ENCODE measurements around the gene GUCA2A.

GUCA2A gene

DNA sequence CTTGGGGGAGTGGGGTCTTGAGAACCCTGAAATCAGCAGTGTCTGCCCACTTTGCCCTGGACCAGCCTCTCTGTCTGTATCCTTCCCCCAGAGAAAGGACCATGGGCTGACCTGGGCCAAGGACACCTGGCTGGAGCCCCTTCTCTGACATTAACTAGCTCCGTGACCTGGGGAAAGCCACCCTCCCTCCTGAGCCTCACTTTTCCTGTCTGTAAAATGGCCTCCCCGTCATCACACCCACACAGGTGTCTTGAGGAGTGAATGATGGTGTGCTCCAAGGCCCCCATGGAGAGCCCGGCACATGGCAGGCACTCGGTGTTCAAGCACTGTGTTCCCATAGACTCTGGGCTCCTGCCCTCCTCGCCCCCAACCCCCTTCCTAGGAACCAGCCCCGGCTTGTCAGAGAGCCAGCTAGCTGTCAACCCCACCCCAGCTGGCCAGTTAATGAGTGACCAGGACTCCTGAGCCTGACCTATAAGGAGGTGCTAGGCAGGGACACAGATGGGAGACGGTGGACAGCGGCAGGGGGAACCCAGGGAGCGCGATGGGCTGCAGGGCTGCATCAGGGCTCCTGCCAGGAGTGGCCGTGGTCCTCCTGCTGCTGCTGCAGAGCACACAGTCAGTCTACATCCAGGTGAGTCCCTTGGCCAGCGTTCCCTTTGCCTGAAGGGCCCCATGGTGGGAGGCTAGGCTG lies 11.5 kb downstream of the GUCA2A start, which contains the start of gene GUCA2B:
Gene GUCA2B (plus strand): TSS at position 504 of the 694 bp plus-strand sequence. CDS start 41 bp downstream, at position 545.
- no peak for DNase-seq

DNA sequence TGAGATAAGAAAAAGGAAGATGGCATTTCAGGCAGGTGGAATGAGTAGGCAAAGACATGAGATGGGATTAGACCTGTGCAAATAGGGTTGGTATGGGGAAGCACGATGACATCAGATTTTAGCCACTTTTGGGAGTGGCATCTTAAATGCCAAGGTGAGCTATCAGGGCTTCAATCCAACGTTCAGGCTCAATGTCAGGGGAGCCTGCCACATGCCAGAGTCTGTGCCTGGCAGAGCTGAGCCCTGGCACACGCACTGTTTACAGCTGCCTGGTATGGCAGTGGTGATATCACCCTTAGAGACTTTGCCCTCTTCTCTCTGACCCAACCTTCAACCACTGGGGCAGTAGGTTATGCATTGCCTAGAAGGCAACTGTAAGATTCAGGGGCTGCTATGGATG lies 12.4 kb downstream of the GUCA2A start:
- DNase-seq: no peak

DNA sequence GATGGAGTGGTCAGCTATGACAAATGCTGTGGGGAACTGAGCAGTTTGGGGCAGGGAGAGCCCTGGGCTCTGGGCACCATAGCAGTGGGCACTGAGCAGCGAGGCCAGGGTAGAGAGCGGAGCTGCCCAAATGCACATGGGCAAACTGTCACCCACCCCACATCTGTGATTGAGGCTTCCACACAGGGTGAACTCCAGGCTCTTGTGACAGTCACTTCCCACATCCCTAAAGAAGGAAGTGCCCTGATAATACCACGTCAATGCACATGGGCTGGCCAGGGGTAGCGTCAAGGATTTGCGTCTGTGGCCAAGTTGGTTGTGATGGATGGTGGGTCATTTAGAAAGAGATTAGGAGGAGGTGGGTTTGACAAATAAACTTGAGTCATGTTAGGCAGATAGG lies 13.9 kb downstream of the GUCA2A start:
- DNase-seq: no peak

DNA sequence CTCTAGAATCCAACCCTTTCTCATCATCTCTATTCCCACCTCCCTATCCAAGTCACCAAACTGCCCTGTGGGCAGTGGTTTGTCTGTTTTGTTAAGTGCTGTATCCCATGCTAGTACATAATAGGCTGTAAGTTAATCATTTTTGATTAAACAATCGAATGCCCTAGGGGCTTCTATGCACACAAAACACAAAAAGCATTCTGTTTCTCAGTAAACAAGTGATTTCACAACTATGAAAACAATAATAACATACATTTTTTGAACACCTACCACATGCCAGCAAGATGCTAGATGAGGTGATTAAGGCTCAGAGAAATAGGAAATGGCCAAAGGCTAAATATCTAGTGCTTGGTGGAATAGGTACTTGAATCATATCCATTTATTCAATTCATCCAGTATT lies 16.4 kb downstream of the GUCA2A start:
- no peak for DNase-seq

DNA sequence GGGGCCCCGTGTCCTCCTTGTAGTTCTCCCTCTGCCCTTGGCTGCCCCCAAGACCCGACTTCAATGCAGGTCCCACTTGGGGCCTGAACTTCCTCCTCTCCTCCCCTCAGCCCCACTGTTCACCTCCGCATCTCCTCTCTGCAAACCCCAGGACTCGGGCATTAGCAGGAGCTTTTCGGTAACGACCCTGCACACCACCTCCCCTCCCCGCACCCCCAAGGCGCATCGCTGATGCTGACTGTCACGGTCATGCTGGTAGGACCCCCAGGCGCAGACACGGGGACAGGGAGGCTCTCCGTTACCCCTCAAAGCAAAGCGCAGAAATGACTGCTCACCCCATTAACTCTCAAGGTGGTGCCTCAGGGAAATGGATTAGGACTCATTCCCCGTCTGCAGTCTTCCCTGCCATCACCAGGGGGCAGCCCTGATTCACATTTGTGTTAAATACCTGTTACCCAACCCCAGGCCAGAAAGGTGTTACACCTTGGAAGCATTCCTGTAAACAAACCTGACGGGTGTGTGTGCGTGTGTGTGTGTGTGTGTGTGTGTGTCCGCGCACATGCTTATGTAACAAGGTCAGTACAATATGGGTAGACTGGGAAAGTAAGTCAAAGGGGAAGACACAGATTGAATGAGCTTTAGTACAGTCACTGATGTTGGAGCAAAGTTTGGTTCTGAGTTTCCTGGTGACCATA lies 17.8 kb downstream of the GUCA2A start:
- no peak for DNase-seq

DNA sequence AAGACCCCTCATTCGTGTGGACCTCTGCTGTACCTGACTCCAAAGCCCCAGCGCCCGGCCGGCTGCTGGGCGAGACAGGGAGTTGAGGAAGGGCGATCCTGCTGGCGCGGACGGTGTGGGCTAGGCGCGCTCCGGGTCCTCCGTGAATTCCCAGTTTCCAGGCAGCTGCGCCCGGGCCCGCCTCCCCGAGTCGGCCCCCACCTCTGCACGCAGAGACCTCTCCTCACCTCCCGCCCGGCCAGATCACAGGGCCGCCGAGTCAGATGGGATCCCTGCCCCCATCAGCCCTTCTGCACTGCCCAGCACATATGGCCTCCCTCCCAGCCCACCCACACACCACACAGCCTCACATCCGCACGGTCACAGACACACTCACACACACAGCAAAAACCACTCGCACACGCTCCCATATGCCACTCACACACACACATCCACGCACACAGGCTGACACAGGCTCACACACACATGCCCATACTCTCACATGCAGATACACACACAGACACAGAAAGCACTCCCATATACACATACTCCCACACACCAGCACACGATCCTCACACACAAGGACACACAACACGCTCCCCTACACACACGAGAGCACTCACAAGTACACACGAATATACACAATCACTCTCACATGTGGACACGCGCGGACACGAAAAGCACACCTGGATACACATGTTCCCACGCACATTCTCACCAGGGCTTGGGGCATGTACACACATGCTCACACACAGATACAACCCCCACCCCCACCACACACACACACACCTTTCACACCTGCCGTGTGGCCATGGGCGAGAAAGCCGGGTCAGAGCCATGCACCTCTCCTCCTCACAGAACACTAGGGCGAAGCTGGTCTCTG lies 18.6 kb downstream of the GUCA2A start:
- DNase-seq: no peak

DNA sequence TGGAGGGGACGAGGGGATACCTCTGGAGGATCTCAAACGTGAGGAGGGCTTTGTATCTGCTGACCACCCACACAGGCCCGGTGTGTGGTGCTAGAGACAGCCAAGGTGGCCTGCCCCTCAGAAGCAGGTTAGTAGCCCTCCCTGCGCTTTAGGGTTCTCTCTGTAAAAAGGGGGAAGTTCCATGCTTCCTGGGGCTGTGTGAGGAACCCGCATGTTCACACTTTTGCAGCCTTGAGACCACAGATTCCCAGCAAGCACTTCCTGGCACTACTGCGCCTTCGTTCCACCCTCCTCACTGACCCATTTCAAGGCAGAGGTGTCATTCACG lies 19.2 kb downstream of the GUCA2A start:
- no peak for DNase-seq

DNA sequence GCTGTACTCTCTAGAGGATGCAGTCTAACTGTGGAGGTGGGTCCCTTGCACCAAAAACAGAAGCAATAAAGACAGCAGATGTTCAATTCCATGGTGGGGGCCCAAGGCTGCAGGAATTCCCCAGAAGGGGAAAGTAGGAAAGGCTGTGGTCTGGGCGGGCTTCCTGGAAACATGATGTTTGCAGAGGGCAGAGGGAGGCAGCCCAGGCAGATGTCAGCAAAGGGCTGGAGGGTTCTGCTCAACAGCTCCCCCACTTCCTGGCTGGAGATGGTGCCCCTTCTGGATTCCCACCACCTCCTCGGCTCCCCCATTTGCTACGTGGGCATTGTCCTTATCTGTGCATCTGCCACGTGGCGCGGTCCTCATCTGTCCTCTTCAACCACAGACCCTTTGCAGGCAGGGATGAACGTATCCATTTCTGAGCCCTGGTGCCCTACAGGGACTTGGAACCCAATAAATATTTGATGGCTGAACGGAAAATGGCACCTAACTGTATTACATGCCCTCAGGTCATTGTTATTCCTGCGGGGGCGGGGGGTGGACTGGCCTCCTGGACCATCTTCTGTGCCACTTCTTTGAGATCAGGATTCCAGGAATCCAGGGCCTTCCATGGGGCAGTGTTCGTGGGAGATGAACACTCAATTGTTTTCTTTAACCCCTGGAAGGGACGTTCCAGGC lies 19.7 kb downstream of the GUCA2A start:
- DNase-seq: no peak

DNA sequence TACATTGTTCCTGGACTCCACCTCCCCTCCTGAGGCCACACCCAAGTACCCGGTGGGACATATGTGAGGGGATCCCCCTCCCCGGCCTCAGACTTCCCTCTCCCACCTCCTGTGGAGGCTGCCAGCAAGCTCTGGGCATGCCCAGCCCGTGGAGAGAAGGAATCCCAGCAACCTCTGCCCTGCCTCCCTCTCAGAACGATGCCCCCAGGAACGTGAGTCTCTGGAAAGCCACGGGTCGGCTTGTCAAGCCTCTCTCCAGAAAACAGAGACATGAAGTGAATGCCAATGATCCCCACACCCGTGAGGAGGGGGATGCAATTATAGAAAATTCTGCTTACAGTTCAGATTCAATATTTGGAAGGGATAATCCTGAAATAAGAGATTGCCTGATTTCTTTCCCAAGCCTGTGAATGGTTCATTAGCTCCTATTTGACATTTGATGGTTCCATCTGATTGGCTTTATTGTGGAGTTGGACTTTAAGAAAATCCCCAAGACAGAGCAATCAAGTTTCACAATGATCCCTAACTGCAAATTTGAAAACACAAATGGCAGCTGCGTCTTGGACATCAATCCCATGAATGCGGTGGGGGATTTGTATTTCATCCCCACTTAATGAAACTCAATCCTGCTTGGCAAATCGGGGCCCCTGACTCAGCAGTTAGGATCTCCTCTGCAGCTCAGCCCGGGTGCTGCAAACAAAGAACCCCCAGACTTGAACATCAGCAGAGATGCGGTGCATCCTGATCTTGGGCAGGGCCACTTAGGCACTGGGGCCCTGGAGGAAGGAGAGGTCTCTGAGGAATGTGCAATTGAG lies 20.4 kb downstream of the GUCA2A start:
- DNase-seq: no peak

DNA sequence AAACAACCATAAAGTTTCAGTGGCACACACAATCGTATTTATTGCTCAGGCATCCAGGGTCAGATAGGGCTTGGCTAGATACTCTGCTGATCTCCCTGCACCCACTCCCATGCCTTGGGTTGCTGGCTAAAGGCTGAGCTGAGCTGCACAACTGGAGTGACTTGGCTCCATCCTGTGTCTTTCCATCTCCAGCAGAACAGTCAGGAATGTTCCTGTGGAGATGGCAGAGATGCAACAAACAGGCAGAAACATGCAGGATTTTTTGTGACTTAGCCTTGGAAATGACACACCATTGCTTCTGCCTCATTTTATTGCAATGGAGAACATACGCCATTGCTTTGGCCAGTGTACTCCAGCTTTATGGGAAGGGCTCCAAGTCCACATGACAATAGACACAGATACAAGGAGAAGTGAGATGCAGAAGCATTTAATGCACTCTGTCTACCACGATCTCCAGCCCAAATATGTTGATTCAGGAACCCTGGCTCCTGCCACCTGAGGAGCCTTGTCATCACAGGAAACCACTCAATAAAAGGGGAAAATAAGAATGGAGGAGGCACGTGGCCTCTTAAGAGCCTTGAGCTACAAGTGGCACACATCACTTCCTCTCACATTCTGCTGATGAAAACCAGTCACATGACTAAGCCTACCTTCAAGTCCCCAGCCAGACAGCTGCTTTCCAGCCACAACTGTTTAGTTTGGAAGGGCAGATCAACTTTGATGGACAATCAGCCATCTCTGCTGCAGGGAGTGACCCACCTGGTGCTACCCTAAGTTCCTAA lies 21.5 kb downstream of the GUCA2A start:
- DNase-seq: no peak

DNA sequence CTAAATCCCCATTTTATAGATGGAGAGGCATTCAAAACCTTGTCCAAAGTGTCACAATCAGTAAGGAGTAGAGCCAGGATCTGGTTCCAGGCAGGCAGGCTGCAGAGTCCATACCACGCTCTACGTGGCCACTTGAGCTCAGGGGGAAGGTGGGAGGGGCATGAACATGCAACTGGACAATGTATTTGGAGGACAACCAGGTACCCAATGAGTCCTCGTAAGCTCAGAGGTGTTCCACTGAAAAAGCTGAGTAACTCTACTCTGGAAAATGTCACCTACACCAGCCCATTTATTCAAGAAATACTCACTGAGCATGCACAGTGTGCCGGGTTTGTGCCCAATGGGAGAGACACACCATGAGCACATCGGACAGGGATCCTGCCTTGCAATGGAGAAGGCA lies 22.6 kb downstream of the GUCA2A start:
- DNase-seq: no peak

DNA sequence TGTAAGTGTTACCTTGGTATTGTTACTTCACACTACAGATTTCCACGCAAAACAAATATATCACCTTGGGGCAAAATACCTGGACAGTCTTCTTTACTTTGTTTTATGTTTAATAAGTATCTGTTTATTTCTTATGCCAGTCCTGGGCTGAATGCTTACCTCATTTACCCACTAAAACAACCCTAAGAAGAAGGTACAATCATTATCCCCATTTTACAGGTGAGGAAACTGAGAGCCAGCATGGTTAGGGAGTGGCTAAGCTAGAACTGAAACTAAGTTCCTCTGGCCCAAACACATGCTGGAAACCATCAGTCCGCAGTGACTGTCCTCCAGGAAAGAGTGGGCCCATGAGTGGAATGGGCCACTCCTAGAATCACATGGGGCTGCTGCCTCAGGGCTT lies 24.4 kb downstream of the GUCA2A start:
- no peak for DNase-seq

DNA sequence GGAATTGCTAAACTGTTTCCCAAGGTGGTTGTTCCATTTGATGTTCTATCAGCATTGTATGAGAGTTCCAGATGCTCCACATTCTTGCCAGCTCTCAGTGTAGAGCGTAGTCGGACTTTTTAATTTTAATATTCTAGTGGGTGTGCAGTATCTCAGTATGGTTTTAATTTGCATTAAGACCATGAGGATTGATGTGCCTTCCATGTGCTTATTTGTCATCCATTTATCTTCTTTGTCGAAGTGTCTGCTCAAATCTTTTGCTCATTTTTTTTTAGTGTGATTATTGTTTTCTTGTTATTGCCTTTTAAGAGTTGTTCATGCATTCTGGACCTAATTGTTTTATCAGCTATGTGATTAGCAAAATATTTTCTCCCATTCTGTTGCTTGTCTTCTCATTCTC lies 25.1 kb downstream of the GUCA2A start:
- no peak for DNase-seq

DNA sequence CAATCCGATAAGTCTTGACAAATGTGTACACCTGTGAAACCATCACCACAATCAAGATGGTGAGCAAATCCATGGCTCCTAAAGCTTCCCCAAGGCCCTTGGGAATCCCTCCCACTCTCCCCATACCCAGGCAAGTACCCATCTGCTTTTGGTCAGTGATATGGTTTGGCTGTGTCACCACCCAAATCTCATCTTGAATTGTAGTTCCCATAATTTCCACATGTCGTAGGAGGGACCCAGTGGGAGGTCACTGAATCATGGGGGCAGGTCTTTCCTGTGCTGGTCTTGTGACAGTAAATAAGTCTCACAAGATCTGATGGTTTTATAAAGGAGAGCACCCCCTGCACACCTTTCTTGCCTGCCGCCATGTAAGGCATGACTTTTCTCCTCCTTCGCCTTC lies 26.0 kb downstream of the GUCA2A start:
- no peak for DNase-seq

DNA sequence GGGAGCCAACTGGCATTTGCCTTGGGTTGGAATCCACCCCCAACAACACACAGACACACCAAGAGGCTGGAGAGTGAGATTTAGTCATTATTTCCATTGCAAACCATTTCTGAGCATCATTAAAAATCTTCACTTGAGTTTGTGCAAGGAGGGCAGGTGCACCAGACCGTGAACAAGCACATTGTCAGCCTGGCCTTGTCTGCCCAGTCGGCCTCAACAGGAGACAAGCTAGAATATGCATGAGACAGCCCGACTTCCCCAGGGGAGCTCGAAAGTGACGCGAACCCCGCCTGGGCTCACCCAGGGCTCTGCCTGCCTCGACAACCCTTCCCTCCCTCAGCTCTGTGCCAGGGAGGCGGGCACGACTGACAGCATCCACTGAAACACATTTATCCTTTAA lies 26.8 kb downstream of the GUCA2A start:
- DNase-seq: no peak

DNA sequence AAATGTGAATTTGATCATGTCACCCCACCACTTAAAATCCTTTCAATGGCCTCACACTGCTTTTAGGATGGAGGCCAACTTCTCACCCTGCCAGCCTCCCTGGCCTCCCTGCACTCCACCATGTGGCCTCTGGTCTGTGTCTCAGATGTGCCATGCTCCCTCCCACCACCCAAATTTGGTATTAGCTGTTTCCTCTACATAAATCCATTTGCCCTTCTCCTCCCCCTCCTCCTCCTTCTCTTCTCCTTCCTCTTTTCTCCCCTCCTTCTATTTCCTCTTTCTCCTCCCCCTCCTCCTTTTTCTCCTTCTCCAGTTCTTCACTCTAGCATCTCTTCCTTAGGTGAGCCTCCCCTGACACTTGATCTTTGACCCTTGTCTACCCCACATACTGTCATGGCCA lies 28.1 kb downstream of the GUCA2A start:
- no peak for DNase-seq

DNA sequence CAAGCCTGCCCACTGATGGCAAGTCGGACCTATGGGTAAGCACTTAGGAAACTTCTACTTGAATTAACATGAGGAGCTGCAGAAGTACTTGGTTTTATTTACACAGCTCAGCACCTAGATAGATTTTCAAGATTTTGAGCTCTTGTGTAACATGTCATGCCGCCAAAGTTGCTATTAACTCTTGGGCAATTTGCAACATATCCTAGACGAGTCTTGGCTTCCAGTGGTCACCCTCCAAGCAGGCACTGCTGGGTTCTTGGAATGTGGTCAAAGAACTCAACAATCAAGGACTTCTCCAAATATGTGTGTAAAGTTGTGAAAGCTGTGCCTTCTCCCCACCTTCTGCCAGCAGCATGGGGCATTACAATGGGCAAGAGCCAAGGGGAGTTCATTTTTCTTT lies 29.1 kb downstream of the GUCA2A start:
- DNase-seq: no peak

DNA sequence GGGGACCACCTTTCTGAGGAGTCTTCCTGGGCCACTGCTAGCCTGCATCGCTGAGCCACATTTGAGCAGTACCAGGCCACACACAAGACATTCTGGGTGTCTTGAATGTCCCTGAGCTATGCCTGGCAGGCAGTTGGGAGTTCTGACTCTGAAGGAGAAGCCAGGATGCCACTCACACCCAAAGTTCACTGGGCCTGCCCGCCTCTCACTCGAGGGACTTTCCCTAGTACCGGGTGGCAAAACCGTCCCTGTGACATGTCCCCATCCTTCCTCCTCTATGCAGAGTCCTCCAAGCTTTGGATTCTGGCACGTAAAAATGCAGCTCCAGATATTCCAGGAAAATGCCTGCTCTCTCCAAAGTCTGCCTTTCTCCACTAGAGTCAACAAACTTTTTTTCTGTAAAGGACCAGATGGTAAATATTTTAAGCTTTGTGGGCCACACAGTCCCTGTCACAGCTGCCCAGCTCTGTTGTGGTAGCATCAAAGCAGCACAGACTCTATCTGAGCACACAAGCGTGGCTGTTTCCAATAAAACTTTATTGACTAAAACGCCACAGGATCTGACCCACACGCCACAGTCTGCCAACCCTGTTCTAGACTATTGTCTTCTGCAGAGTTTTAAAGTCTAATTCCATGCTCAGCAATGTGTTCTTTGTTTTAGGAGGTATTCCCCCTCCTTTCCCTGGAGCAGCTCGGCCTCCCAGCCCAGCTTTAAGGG lies 30.6 kb downstream of the GUCA2A start:
- no peak for DNase-seq

DNA sequence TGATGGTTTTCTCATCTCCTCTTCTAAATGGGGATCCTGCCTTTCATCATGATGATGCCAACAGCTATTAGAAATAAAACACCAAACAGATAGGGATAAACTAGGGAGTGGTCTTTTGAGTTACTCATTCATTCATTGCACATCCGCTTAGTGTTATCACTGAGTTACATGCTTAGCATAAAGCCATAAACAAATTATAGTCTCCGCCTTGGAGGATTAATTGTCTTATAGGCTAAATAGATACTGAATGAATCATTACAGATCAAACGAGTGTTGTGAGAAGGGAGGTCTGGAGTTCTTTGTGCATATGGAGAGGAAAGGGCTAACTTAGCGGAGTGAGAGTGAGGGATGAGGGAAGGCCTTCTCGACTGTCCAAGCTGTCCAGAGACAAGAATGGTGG lies 31.2 kb downstream of the GUCA2A start:
- no peak for DNase-seq

DNA sequence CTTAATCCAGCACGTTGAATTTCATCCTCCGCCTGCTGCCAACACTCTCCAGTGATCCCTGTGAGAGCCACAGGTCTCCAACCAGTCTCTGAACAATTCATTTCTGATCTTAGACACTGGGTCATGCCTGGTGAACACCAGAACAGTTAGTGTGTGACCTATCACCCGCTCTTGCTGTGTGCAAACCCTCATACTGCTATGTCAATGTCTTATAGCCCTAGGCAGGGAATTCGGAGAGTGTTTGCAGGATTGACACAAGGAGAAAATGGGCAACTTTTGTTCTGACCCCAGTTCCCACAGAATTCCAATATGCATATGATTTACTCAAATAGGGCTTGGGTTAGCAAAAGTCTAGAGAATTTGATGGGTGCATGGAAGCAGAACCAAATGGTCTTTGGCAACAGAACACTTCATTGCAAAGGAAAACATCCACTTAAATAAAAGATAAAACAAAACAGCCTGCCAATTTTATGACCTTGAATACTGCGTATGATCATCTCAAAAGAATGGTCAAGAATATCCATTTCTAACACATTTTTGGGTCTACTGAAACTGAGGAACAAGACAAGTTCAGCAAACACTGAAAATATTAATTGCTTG lies 34.4 kb downstream of the GUCA2A start:
- DNase-seq: no peak

DNA sequence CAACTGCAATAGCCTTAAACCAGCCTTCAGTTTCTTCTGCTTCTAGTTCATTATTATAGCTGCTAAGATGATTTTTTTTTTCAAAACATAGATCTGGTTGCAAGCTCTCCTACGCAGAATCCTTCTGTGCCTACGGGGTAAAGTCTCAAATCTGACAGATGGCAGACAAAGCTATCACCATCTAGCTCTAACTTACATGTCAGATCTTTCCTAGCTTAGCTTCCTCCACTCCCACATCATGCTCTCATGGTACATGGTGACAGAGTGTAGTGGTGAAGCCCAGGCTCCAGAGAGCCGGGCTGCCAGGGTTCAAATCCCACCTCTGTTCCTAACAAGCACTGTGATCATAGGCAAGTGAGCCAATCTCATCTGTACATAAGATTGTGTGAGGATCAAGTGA lies 35.6 kb downstream of the GUCA2A start:
- no peak for DNase-seq

All from DMS 273 treated with DMSO at 0.1 percent for 48 hours (cell line).